Activated T-helper 1 cell treated with anti-CD3 and anti-CD28 coated beads, Interleukin-12 subunit alpha, Interleukin-12 subunit beta, Interleukin-2, Interleukin-4 antibody, amounts not matched to agents 30 ng/mL and 10 ng/mL and 1 ng/mL, durations not matched to agents 14 hours and 24 hours and 36 hours (primary cell): ENCODE results near the gene MBP. TPM values are rescaled to one million over a fixed set of nuclear protein-coding genes. Genes with fewer than 3 reads are reported as not detected.

Source experiments
- DNase-seq: peaks from one replicate; pipeline ENCODE4 v3.0.0; 2021; ENCODE audit warnings: low spot score
- H3K27ac Mint-ChIP-seq: one replicate; pipeline ENCODE4 v1.8.0; 2021; ENCODE audit warnings: mild to moderate bottlenecking, mixed read lengths
- H3K27me3 Mint-ChIP-seq: one replicate; pipeline ENCODE4 v1.8.0; 2022; ENCODE audit warnings: mild to moderate bottlenecking, moderate library complexity, mixed read lengths; ENCODE audit not compliant: insufficient read depth
- H3K36me3 Mint-ChIP-seq: one replicate; pipeline ENCODE4 v1.8.0; 2021; ENCODE audit warnings: low read depth, mixed read lengths
- H3K4me1 Mint-ChIP-seq: one replicate; pipeline ENCODE4 v1.8.0; 2021; ENCODE audit warnings: low read depth, mixed read lengths
- H3K4me3 Mint-ChIP-seq: one replicate; pipeline ENCODE4 v1.8.0; 2021; ENCODE audit warnings: mild to moderate bottlenecking, moderate library complexity, mixed read lengths
- H3K9me3 Mint-ChIP-seq: one replicate; pipeline ENCODE4 v1.8.0; 2021; ENCODE audit warnings: mixed read lengths
- intact Hi-C: fragments of 100-400 bp; cut with micrococcal nuclease; formaldehyde crosslinking; loops from one replicate; pipeline ENCODE4 v1.15.1; 2024
- total RNA-seq: library from RNA; stranded (reverse); gene quantifications from 2 replicates; pipeline ENCODE4 v1.2.3, GENCODE V29; 2022

Gene MBP
- total RNA-seq, 1 donor from 2014 or later: 63.6 TPM

- peaks cover 8% of the 10 kb centered on the region for H3K36me3 Mint-ChIP-seq
- DNase-seq: no peak
- H3K4me3 Mint-ChIP-seq: no peak overlapping the region
- H3K27ac Mint-ChIP-seq: no peak overlapping the region
- H3K9me3 Mint-ChIP-seq: peaks cover 4% of the 10 kb centered on the region
- no peaks in the 10 kb centered on the region for H3K27me3 Mint-ChIP-seq
- H3K4me1 Mint-ChIP-seq: peaks cover 41% of the 10 kb centered on the region
- intact Hi-C loops: no loop called here
Measured at GRCh38 chr18:77136871-77137665, 4.5 kb upstream of the MBP start.

- no peak overlapping the region for H3K27ac Mint-ChIP-seq
- H3K27me3 Mint-ChIP-seq: no peaks in the 10 kb centered on the region
- H3K9me3 Mint-ChIP-seq: no peaks in the 10 kb centered on the region
- H3K4me1 Mint-ChIP-seq: peaks cover 36% of the 10 kb centered on the region
- DNase-seq: no peak
- peaks cover 6% of the 10 kb centered on the region for H3K36me3 Mint-ChIP-seq
- intact Hi-C loops: no loop called here
- no peak overlapping the region for H3K4me3 Mint-ChIP-seq
Measured at GRCh38 chr18:77136076-77136718, 3.6 kb upstream of the MBP start.

- Mint-ChIP-seq H3K27ac (no peak overlapping the region), H3K4me3 (no peak overlapping the region), H3K4me1 (peaks cover 34% of the 10 kb centered on the region), H3K9me3 (no peaks in the 10 kb centered on the region), H3K27me3 (no peaks in the 10 kb centered on the region), H3K36me3 (peaks cover 9% of the 10 kb centered on the region)
- intact Hi-C loops: loop anchor here (2.0 kb wide), 2 partner anchors 15 to 73 kb away; no protein-coding TSS in a partner anchor
- DNase-seq: no peak
Measured at GRCh38 chr18:77135339-77136075, 2.9 kb upstream of the MBP start.

GRCh38 chr18:77134611-77135010 is 2.0 kb upstream of the MBP start:
- Mint-ChIP-seq H3K4me3 (peak overlapping the region; percentile 23), H3K27me3 (no peaks in the 10 kb centered on the region)
- no peak for DNase-seq

GRCh38 chr18:77133835-77134496 is 1.4 kb upstream of the MBP start:
- Mint-ChIP-seq H3K27ac (peak overlapping the region; percentile 79), H3K4me1 (peaks cover 39% of the 10 kb centered on the region), H3K27me3 (no peaks in the 10 kb centered on the region), H3K36me3 (peaks cover 19% of the 10 kb centered on the region), H3K9me3 (no peaks in the 10 kb centered on the region), H3K4me3 (peak overlapping the region; percentile 82)
- intact Hi-C loops: loop anchor here (2.0 to 5.0 kb wide), 3 partner anchors 17 to 312 kb away; partner anchors contain the start of gene ZNF236
- no peak for DNase-seq

More at GRCh38 chr18:77134611-77135010, 2.0 kb upstream of the MBP start:
- Mint-ChIP-seq H3K36me3 (peaks cover 13% of the 10 kb centered on the region), H3K27ac (peak overlapping the region; percentile 79), H3K4me1 (peaks cover 34% of the 10 kb centered on the region), H3K9me3 (no peaks in the 10 kb centered on the region)
- intact Hi-C loops: loop anchor here (2.0 to 5.0 kb wide), 3 partner anchors 16 to 312 kb away; partner anchors contain the start of gene ZNF236

GRCh38 chr18:77133051-77133834 is 660 bp upstream of the MBP start:
- no peaks in the 10 kb centered on the region for H3K27me3 Mint-ChIP-seq
- peaks cover 46% of the 10 kb centered on the region for H3K4me1 Mint-ChIP-seq
- intact Hi-C loops: loop anchor here (5.0 kb wide), 1 partner anchor 311 kb away; the partner anchor contains the start of gene ZNF236
- peak overlapping the region; percentile 82 for H3K4me3 Mint-ChIP-seq
- no peak for DNase-seq
- H3K9me3 Mint-ChIP-seq: no peaks in the 10 kb centered on the region
- H3K36me3 Mint-ChIP-seq: peaks cover 24% of the 10 kb centered on the region
- H3K27ac Mint-ChIP-seq: peak overlapping the region; percentile 48

GRCh38 chr18:77131652-77132368 is 773 bp downstream of the MBP start:
- Mint-ChIP-seq H3K4me1 (peaks cover 61% of the 10 kb centered on the region), H3K27ac (peak overlapping the region; percentile 99), H3K4me3 (peak overlapping the region; percentile 100), H3K9me3 (no peaks in the 10 kb centered on the region), H3K27me3 (no peaks in the 10 kb centered on the region), H3K36me3 (peaks cover 36% of the 10 kb centered on the region)
- DNase-seq: no peak
- intact Hi-C loops: loop anchor here (1.0 to 5.0 kb wide), 3 partner anchors 8 to 310 kb away; partner anchors contain the start of gene ZNF236

- DNase-seq: peak; percentile 40
- Mint-ChIP-seq H3K4me3 (peak overlapping the region; percentile 100), H3K9me3 (no peaks in the 10 kb centered on the region), H3K36me3 (peaks cover 41% of the 10 kb centered on the region), H3K27ac (peak overlapping the region; percentile 99), H3K27me3 (no peaks in the 10 kb centered on the region), H3K4me1 (peaks cover 67% of the 10 kb centered on the region)
- intact Hi-C loops: loop anchor here (2.0 to 5.0 kb wide), 2 partner anchors 130 to 309 kb away; partner anchors contain the start of gene ZNF236
Measured at GRCh38 chr18:77131100-77131651, 1.4 kb downstream of the MBP start.

GRCh38 chr18:77130229-77131099 is 2.1 kb downstream of the MBP start:
- intact Hi-C loops: loop anchor here (1.0 to 5.0 kb wide), 3 partner anchors 28 to 308 kb away; partner anchors contain the start of gene ZNF236
- Mint-ChIP-seq H3K4me1 (peaks cover 74% of the 10 kb centered on the region), H3K36me3 (peaks cover 39% of the 10 kb centered on the region), H3K9me3 (no peaks in the 10 kb centered on the region), H3K27me3 (no peaks in the 10 kb centered on the region), H3K4me3 (peak overlapping the region; percentile 100), H3K27ac (peak overlapping the region; percentile 99)
- no peak for DNase-seq

GRCh38 chr18:77129150-77129551 is 3.4 kb downstream of the MBP start:
- Mint-ChIP-seq H3K27me3 (no peaks in the 10 kb centered on the region), H3K4me3 (peak overlapping the region; percentile 100), H3K9me3 (no peaks in the 10 kb centered on the region), H3K27ac (peak overlapping the region; percentile 74), H3K4me1 (peaks cover 79% of the 10 kb centered on the region), H3K36me3 (peaks cover 41% of the 10 kb centered on the region)
- DNase-seq: no peak
- intact Hi-C loops: no loop called here
